Smooth muscle cell (in vitro differentiated cells): Measurements from ENCODE around the gene MACF1. TPM values are rescaled to one million over a fixed set of nuclear protein-coding genes. Genes with fewer than 3 reads are reported as not detected.
"Not testable (repeated sequence)": the region's sequence is repeated elsewhere in the genome, so short reads cannot be mapped to it uniquely, and the experiment has no call there.

ENCODE experiments used
- DNase-seq: peaks from one replicate; lab custom pipeline; 2025; ENCODE audit not compliant: unreplicated experiment; lab: John Stamatoyannopoulos, UW
- H2AFZ ChIP-seq: fragments of 200-600 bp; sonication (generic); 2 replicates; pipeline ENCODE4 v1.6.0; 2016; ENCODE audit warnings: antibody characterized with exemption, low read depth, mild to moderate bottlenecking
- H3F3A ChIP-seq: fragments of 200-600 bp; sonication (generic); 2 replicates; pipeline ENCODE4 v1.6.0; 2017; ENCODE audit warnings: antibody characterized with exemption, low read depth
- H3K27ac ChIP-seq: fragments of 200-600 bp; sonication (generic); 2 replicates; pipeline ENCODE4 v1.5.1; 2016; ENCODE audit warnings: low read depth, mild to moderate bottlenecking
- H3K27me3 ChIP-seq: fragments of 200-600 bp; sonication (generic); 2 replicates; pipeline ENCODE4 v1.6.1; 2016; ENCODE audit warnings: low read depth, mild to moderate bottlenecking
- H3K36me3 ChIP-seq: fragments of 200-600 bp; sonication (generic); 2 replicates; pipeline ENCODE4 v1.5.1; 2016; ENCODE audit warnings: low read depth
- H3K4me1 ChIP-seq: fragments of 200-600 bp; sonication (generic); 2 replicates; pipeline ENCODE4 v1.5.1; 2016; ENCODE audit warnings: low read depth
- H3K4me2 ChIP-seq: fragments of 200-600 bp; sonication (generic); 2 replicates; pipeline ENCODE4 v1.6.0; 2016; ENCODE audit warnings: mild to moderate bottlenecking
- H3K4me3 ChIP-seq: fragments of 200-600 bp; sonication (generic); 2 replicates; pipeline ENCODE4 v1.5.1; 2016; ENCODE audit warnings: mild to moderate bottlenecking
- H3K79me2 ChIP-seq: fragments of 200-600 bp; sonication (generic); 2 replicates; pipeline ENCODE4 v1.6.0; 2016; ENCODE audit warnings: low read depth, mild to moderate bottlenecking
- H3K9ac ChIP-seq: fragments of 200-600 bp; sonication (generic); 2 replicates; pipeline ENCODE4 v1.6.0; 2016; ENCODE audit warnings: low read depth
- H3K9me3 ChIP-seq: fragments of 200-600 bp; sonication (generic); replicated peaks from 2 replicates; pipeline ENCODE4 v1.5.1; 2016; ENCODE audit warnings: low read depth
- H4K20me1 ChIP-seq: fragments of 200-600 bp; sonication (generic); 2 replicates; pipeline ENCODE4 v1.6.0; 2016; ENCODE audit warnings: low read depth
- CTCF ChIP-seq: fragments of 200-600 bp; sonication (generic); IDR thresholded peaks from 2 replicates; pipeline ENCODE4 v1.5.1; 2017; ENCODE audit warnings: borderline replicate concordance, mild to moderate bottlenecking, antibody characterized with exemption; ENCODE audit not compliant: insufficient read depth, poor library complexity, severe bottlenecking
- WGBS: methylation state at CpG from one replicate; pipeline ENCODE4 v1.1.7; 2016; ENCODE audit warnings: low lambda C conversion rate; 5-methylcytosine and 5-hydroxymethylcytosine counted together
- polyA plus RNA-seq: library from polyadenylated mRNA; unstranded; fragments of >200 nt; fragmentation: Nextera tagmentation; extraction: Ambion mirVana; gene quantifications from 2 replicates; pipeline ENCODE4 v1.2.1, GENCODE V29; 2016
- total RNA-seq: library from RNA; depleted of rRNA; stranded (reverse); fragments of >200 nt; gene quantifications from 2 replicates; pipeline ENCODE4 v1.2.3, GENCODE V29; 2014

Gene MACF1
- total and polyA plus RNA-seq, 2 experiments from 2014 or later, result 36.9 to 195 TPM

- Histone ChIP-seq H3F3A (peaks cover 3% of the 10 kb centered on the region), H3K9me3 (no peaks in the 10 kb centered on the region), H4K20me1 (peaks cover 10% of the 10 kb centered on the region), H3K4me3 (no peak overlapping the region), H3K9ac (no peak overlapping the region), H3K27ac (no peak overlapping the region), H3K4me2 (no peak overlapping the region), H2AFZ (no peak overlapping the region), H3K79me2 (no peaks in the 10 kb centered on the region), H3K4me1 (no peaks in the 10 kb centered on the region), H3K27me3 (no peaks in the 10 kb centered on the region), H3K36me3 (peaks cover 75% of the 10 kb centered on the region)
- 92% methylated on average over 2 of the region's 2 CpGs for WGBS
- DNase-seq, result no peak
- TF ChIP-seq CTCF, result no peak
Measured at GRCh38 chr1:39440856-39441255, 236.4 kb downstream of the MACF1 start.

- peaks cover 4% of the 10 kb centered on the region for H3F3A ChIP-seq
- H3K4me2 ChIP-seq, result no peak overlapping the region
- H3K4me3 ChIP-seq, result no peak overlapping the region
- H3K27me3 ChIP-seq, result no peaks in the 10 kb centered on the region
- no peak overlapping the region for H3K27ac ChIP-seq
- H3K4me1 ChIP-seq, result no peaks in the 10 kb centered on the region
- no peak overlapping the region for H3K9ac ChIP-seq
- H3K9me3 ChIP-seq, result no peaks in the 10 kb centered on the region
- H4K20me1 ChIP-seq, result peaks cover 12% of the 10 kb centered on the region
- H3K36me3 ChIP-seq, result peaks cover 79% of the 10 kb centered on the region
- TF ChIP-seq CTCF, result no peak
- no peak overlapping the region for H2AFZ ChIP-seq
- no peaks in the 10 kb centered on the region for H3K79me2 ChIP-seq
- no peak for DNase-seq
Measured at GRCh38 chr1:39441797-39442196, 237.3 kb downstream of the MACF1 start.

GRCh38 chr1:39445573-39445972 lies 241.1 kb downstream of the MACF1 start:
- H3K79me2 ChIP-seq, result no peaks in the 10 kb centered on the region
- H3K27ac ChIP-seq, result no peak overlapping the region
- no peak overlapping the region for H3K9ac ChIP-seq
- H3K4me3 ChIP-seq, result no peak overlapping the region
- no peaks in the 10 kb centered on the region for H3K27me3 ChIP-seq
- H3K4me1 ChIP-seq, result no peaks in the 10 kb centered on the region
- no peak overlapping the region for H2AFZ ChIP-seq
- peaks cover 12% of the 10 kb centered on the region for H4K20me1 ChIP-seq
- TF ChIP-seq CTCF, result no peak
- peaks cover 4% of the 10 kb centered on the region for H3F3A ChIP-seq
- WGBS, result 94% methylated on average over 2 of the region's 2 CpGs
- no peak for DNase-seq
- no peaks in the 10 kb centered on the region for H3K9me3 ChIP-seq
- no peak overlapping the region for H3K4me2 ChIP-seq
- peaks cover 73% of the 10 kb centered on the region for H3K36me3 ChIP-seq

- no peak overlapping the region for H3K9ac ChIP-seq
- WGBS, result 97% methylated on average over 5 of the region's 5 CpGs
- no peaks in the 10 kb centered on the region for H3K79me2 ChIP-seq
- H3K27ac ChIP-seq, result no peak overlapping the region
- no peak for TF ChIP-seq CTCF
- no peak overlapping the region for H3K4me3 ChIP-seq
- H3K36me3 ChIP-seq, result peaks cover 73% of the 10 kb centered on the region
- no peaks in the 10 kb centered on the region for H3K4me1 ChIP-seq
- no peak for DNase-seq
- H3K27me3 ChIP-seq, result no peaks in the 10 kb centered on the region
- no peaks in the 10 kb centered on the region for H3K9me3 ChIP-seq
- peaks cover 12% of the 10 kb centered on the region for H4K20me1 ChIP-seq
- H3K4me2 ChIP-seq, result no peak overlapping the region
- no peak overlapping the region for H2AFZ ChIP-seq
- peaks cover 4% of the 10 kb centered on the region for H3F3A ChIP-seq
Measured at GRCh38 chr1:39446986-39447567, 242.6 kb downstream of the MACF1 start.

GRCh38 chr1:39450041-39450440 lies 245.5 kb downstream of the MACF1 start:
- Histone ChIP-seq H3K36me3 (peaks cover 68% of the 10 kb centered on the region), H4K20me1 (peaks cover 13% of the 10 kb centered on the region)
- H3K27ac ChIP-seq, H3K4me2 ChIP-seq, H3K79me2 ChIP-seq, H3K9me3 ChIP-seq, H3F3A ChIP-seq, H3K9ac ChIP-seq, H3K27me3 ChIP-seq, H3K4me1 ChIP-seq, H2AFZ ChIP-seq, DNase-seq, H3K4me3 ChIP-seq: not testable (repeated sequence)
- WGBS, result 99% methylated on average over 4 of the region's 4 CpGs
